Urinary bladder (tissue), 4 donors: Measurements from ENCODE around the gene EDIL3. TPM values are rescaled to one million over a fixed set of nuclear protein-coding genes. Genes with fewer than 3 reads are reported as not detected.

Source experiments
- DNase-seq: peaks from one replicate; pipeline ENCODE4 v3.0.0-alpha.2; 2015; ENCODE audit errors: extremely low spot score
- H3K27ac ChIP-seq: one replicate; pipeline ENCODE4 v1.5.1; 2013; ENCODE audit warnings: low read depth, mild to moderate bottlenecking, moderate library complexity
- H3K36me3 ChIP-seq: one replicate; pipeline ENCODE4 v1.6.1; 2013; ENCODE audit warnings: mild to moderate bottlenecking, moderate library complexity; ENCODE audit not compliant: insufficient read depth
- H3K4me1 ChIP-seq: one replicate; pipeline ENCODE4 v1.6.1; 2013; ENCODE audit warnings: mild to moderate bottlenecking, moderate library complexity; ENCODE audit not compliant: insufficient read depth
- H3K4me3 ChIP-seq: one replicate; pipeline ENCODE4 v1.5.1; 2013; ENCODE audit warnings: low read depth, low read length
- WGBS: extraction: QIAGEN DNeasy Blood & Tissue Kit; methylation state at CpG from one replicate; pipeline ENCODE4 v1.1.7; 2013; 5-methylcytosine and 5-hydroxymethylcytosine counted together
- polyA plus RNA-seq: library from polyadenylated mRNA; stranded (reverse); fragments of 200-250 nt; gene quantifications from one replicate; pipeline ENCODE4 v1.2.3, GENCODE V29; 2013
- total RNA-seq: library from RNA; depleted of rRNA; stranded (reverse); fragments of >200 nt; gene quantifications from one replicate; pipeline ENCODE4 v1.2.3, GENCODE V29; 2014
- donor health status: healthy with polysubstance abuse.
- donor health status: healthy.

EDIL3 gene
- total and polyA plus RNA-seq, 2 donors = 19.2 to 45.5 TPM

DNA sequence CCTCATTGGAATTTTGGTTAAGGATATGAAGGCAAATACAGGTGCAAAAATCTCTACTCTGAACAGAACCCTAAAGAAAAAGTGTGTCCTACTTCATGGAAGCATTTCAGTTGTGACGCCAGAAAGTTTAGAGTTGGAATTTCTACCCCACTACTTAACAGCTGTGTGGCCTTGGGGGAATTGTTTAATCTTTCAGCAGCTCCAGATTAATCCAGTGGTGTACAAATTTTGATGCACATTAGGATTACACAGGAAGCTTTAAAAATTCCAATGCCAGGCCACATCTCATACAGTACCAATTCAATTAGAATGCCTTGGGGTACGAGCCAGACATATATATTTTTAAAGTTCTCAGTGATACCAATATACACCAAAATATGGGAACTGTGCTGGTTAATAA is 266.1 kb downstream of the EDIL3 start:
- no peak overlapping the region for H3K27ac ChIP-seq
- 80% methylated on average over 2 of the region's 2 CpGs for WGBS
- no peaks in the 10 kb centered on the region for H3K4me1 ChIP-seq
- no peak overlapping the region for H3K4me3 ChIP-seq
- DNase-seq = no peak
- H3K36me3 ChIP-seq = no peaks in the 10 kb centered on the region

- no peak overlapping the region for H3K27ac ChIP-seq
- no peaks in the 10 kb centered on the region for H3K4me1 ChIP-seq
- WGBS = 52% methylated on average over 1 of the region's 1 CpG
- DNase-seq = no peak
- no peak overlapping the region for H3K4me3 ChIP-seq
- H3K36me3 ChIP-seq = no peaks in the 10 kb centered on the region
Observed at GRCh38 chr5:84115727-84116126, 269.0 kb downstream of the EDIL3 start.

- H3K4me3 ChIP-seq = no peak overlapping the region
- WGBS = 73% methylated on average over 6 of the region's 6 CpGs
- H3K27ac ChIP-seq = no peak overlapping the region
- DNase-seq = no peak
- H3K4me1 ChIP-seq = no peaks in the 10 kb centered on the region
- no peaks in the 10 kb centered on the region for H3K36me3 ChIP-seq
Observed at GRCh38 chr5:84113246-84114105, 271.2 kb downstream of the EDIL3 start.

- Histone ChIP-seq H3K4me1 (no peaks in the 10 kb centered on the region), H3K27ac (no peak overlapping the region), H3K4me3 (no peak overlapping the region), H3K36me3 (no peaks in the 10 kb centered on the region)
- WGBS = 78% methylated on average over 3 of the region's 3 CpGs
- DNase-seq = no peak
Observed at GRCh38 chr5:84092738-84093137, 291.9 kb downstream of the EDIL3 start.

DNA sequence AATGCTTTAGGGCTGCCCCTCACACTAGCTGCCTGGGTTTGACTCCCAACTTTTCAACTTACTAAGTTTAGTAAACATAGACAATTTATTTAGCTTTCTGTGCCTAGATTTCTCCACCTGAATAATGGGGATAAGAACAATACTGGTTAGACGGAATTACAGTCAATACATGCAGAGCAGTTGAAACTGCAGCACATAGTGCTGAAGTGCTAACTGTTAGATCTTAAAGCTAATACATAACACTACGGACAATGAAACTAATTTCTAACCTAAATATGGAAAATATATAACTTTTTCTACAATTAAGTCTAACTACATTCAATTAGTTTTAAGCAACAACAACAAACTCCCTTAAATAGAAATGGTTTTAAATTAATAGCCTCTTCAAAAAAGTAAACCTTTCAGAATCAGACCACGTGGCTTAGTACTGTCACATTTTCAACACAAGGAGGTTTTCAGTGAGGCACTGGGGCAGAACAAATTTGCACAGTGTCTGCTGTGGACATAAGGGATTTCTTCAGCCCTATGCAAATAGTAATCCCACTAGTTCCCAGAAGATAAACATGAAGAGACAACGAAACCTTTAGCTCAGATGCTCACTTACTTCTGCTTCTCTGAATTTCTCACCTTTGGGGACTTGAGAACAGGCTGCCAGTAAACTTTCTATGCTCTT is 293.4 kb downstream of the EDIL3 start:
- DNase-seq = no peak
- WGBS = 68% methylated on average over 4 of the region's 4 CpGs
- no peaks in the 10 kb centered on the region for H3K4me1 ChIP-seq
- H3K36me3 ChIP-seq = no peaks in the 10 kb centered on the region
- no peak overlapping the region for H3K27ac ChIP-seq
- H3K4me3 ChIP-seq = no peak overlapping the region

GRCh38 chr5:84088996-84089395 is 295.7 kb downstream of the EDIL3 start:
- Histone ChIP-seq H3K4me1 (no peaks in the 10 kb centered on the region), H3K27ac (no peak overlapping the region), H3K4me3 (no peak overlapping the region), H3K36me3 (no peaks in the 10 kb centered on the region)
- WGBS = 54% methylated on average over 2 of the region's 2 CpGs
- no peak for DNase-seq

DNA sequence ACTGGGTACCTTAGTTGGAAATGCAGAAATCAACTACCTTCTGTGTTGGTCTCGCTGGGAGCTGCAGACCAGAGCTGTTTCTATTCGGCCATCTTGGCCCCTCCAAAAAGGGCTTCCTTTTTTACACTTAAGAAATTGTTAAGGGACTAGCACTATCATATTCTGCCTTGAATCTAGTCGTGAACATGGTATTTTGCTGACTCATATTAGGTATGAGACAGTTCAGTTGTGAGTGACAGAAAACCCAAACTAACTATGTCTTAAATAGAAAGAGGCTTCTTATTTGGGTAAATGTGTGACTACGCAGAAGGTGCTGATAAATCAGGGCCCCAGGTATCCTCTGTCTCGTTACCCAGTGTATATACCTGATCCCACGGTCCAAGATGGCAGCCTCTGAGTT is 298.2 kb downstream of the EDIL3 start:
- H3K36me3 ChIP-seq = no peaks in the 10 kb centered on the region
- 88% methylated on average over 6 of the region's 6 CpGs for WGBS
- H3K27ac ChIP-seq = no peak overlapping the region
- no peak for DNase-seq
- H3K4me1 ChIP-seq = no peaks in the 10 kb centered on the region
- H3K4me3 ChIP-seq = no peak overlapping the region

GRCh38 chr5:84085387-84086041 is 299.2 kb downstream of the EDIL3 start:
- 82% methylated on average over 8 of the region's 8 CpGs for WGBS
- Histone ChIP-seq H3K27ac (no peak overlapping the region), H3K4me3 (no peak overlapping the region), H3K36me3 (no peaks in the 10 kb centered on the region), H3K4me1 (no peaks in the 10 kb centered on the region)
- no peak for DNase-seq

GRCh38 chr5:84080908-84081307 is 303.8 kb downstream of the EDIL3 start:
- Histone ChIP-seq H3K27ac (no peak overlapping the region), H3K4me3 (no peak overlapping the region), H3K4me1 (no peaks in the 10 kb centered on the region), H3K36me3 (no peaks in the 10 kb centered on the region)
- DNase-seq = no peak
- 80% methylated on average over 1 of the region's 1 CpG for WGBS

GRCh38 chr5:84072339-84072738 is 312.3 kb downstream of the EDIL3 start:
- Histone ChIP-seq H3K36me3 (no peaks in the 10 kb centered on the region), H3K4me1 (no peaks in the 10 kb centered on the region), H3K27ac (no peak overlapping the region), H3K4me3 (no peak overlapping the region)
- no peak for DNase-seq

GRCh38 chr5:84069608-84070179 is 315.0 kb downstream of the EDIL3 start:
- no peak overlapping the region for H3K4me3 ChIP-seq
- WGBS = 95% methylated on average over 13 of the region's 13 CpGs
- DNase-seq = no peak

DNA sequence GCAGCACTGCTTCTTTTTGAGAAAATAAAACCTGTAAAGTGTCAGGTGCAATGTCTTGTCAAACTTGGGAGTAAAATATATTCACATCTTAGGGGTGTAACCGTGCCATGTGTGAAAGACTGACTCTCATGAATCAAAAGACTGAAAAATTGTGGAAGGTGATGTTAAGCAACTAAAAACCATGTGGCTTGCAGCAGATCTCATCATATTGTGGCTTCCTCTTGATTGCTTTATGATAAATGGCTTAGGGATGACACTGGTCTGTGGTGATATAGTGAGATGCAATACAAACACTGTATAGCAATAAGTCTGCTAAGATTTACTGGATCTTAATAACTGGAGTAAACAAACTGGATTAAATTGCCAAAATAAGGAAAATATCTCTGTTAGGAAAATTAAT is 321.6 kb downstream of the EDIL3 start:
- H3K4me3 ChIP-seq = no peak overlapping the region
- DNase-seq = no peak
- H3K27ac ChIP-seq = no peak overlapping the region
- WGBS = 78% methylated on average over 1 of the region's 1 CpG
- H3K4me1 ChIP-seq = no peaks in the 10 kb centered on the region
- no peaks in the 10 kb centered on the region for H3K36me3 ChIP-seq

More at GRCh38 chr5:84069608-84070179, 315.0 kb downstream of the EDIL3 start:
- H3K4me1 ChIP-seq = no peaks in the 10 kb centered on the region
- H3K27ac ChIP-seq = no peak overlapping the region
- H3K36me3 ChIP-seq = no peaks in the 10 kb centered on the region

DNA sequence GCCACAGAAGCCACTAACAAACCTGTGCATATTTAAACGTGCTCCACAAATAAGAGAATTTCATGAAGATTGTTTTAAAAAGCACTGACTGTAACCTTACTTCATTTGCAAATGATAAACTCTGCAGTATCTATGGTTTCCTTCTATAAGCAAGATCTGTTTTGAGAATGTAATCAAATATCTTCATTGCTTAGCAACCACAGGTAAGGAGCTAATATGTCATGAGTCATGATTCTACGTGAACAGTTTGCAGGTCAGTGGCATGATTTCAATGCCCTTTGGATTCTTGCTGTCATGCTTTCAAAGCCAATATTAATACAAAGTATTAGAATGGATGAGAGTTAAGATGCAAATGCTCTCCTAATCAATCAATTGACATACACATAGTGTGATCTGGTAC is 325.0 kb downstream of the EDIL3 start:
- no peak for DNase-seq
- no peaks in the 10 kb centered on the region for H3K4me1 ChIP-seq
- no peaks in the 10 kb centered on the region for H3K36me3 ChIP-seq
- WGBS = 79% methylated on average over 2 of the region's 2 CpGs
- no peak overlapping the region for H3K27ac ChIP-seq
- no peak overlapping the region for H3K4me3 ChIP-seq
